H1 (cell line): ENCODE data around the gene CYP2S1. TPM values are rescaled to one million over a fixed set of nuclear protein-coding genes. Genes with fewer than 3 reads are reported as not detected.

ENCODE experiments used
- CTCF ChIA-PET: fragments of 300-600 bp; sonication (Branson Sonifier 250); formaldehyde crosslinking; loops from one replicate; lab custom pipeline; 2021; ENCODE audit not compliant: partially characterized antibody; lab: Charles Lee
- POLR2A ChIA-PET: fragments of 300-600 bp; sonication (Branson Sonifier 250); formaldehyde crosslinking; loops from one replicate; lab custom pipeline; 2021; ENCODE audit warnings: inconsistent platforms; ENCODE audit not compliant: partially characterized antibody; lab: Charles Lee
- DNase-seq, 2 experiments: peaks; one replicate each; pipeline versions ENCODE4 v3.0.0 to v3.0.0-alpha.2; 2010 to 2022; ENCODE audit warnings: low spot score in 2 of 2, low read depth in 1 of 2, mixed read lengths in 1 of 2
- FAIRE-seq: peaks from 2 replicates; lab custom pipeline; 2011; peaks lifted over from hg19 to GRCh38; lab: Jason Lieb, UNC
- H2AFZ ChIP-seq: 2 replicates; pipeline ENCODE4 v1.8.1; 2012; ENCODE audit warnings: low read length, inconsistent platforms
- H2AK5ac ChIP-seq: 2 replicates; pipeline ENCODE4 v1.6.1; 2013; ENCODE audit warnings: low read depth, low read length
- H2BK120ac ChIP-seq: replicated peaks from 2 replicates; pipeline ENCODE3; 2013; ENCODE audit warnings: low read depth, low read length, inconsistent platforms
- H2BK12ac ChIP-seq: 2 replicates; pipeline ENCODE4 v1.6.1; 2013; ENCODE audit warnings: low read depth, low read length
- H2BK15ac ChIP-seq: 2 replicates; pipeline ENCODE4 v1.6.1; 2013; ENCODE audit warnings: low read length
- H2BK20ac ChIP-seq: 2 replicates; pipeline ENCODE4 v1.6.1; 2013; ENCODE audit warnings: low read length
- H2BK5ac ChIP-seq: 2 replicates; pipeline ENCODE4 v1.6.1; 2013; ENCODE audit warnings: low read depth, low read length
- H3K14ac ChIP-seq: 2 replicates; pipeline ENCODE4 v1.6.1; 2013; ENCODE audit warnings: inconsistent platforms; ENCODE audit not compliant: insufficient read length
- H3K18ac ChIP-seq: 2 replicates; pipeline ENCODE4 v1.6.1; 2013; ENCODE audit warnings: low read length; ENCODE audit errors: extremely low read depth
- H3K23ac ChIP-seq: 2 replicates; pipeline ENCODE4 v1.6.1; 2013; ENCODE audit warnings: inconsistent platforms; ENCODE audit not compliant: insufficient read length
- H3K23me2 ChIP-seq: 2 replicates; pipeline ENCODE4 v1.6.1; 2013; ENCODE audit warnings: low read depth, low read length
- H3K27ac ChIP-seq: 2 replicates; pipeline ENCODE4 v1.6.1; 2011; ENCODE audit warnings: low read depth, low read length, inconsistent platforms
- H3K27me3 ChIP-seq, 4 experiments: replicated peaks in 1 of 4; 1 replicate in 1 of 4; 2 replicates in 3 of 4; pipeline versions ENCODE4 v1.6.1 to v1.8.1; 2011 to 2013; ENCODE audit warnings: low read length in 3 of 4, mild to moderate bottlenecking in 3 of 4, inconsistent platforms in 2 of 4, mixed read lengths in 2 of 4, moderate library complexity in 1 of 4; ENCODE audit not compliant: control insufficient read depth in 3 of 4, insufficient read depth in 3 of 4; ENCODE audit errors: extremely low read depth in 1 of 4
- H3K36me3 ChIP-seq, 4 experiments: 2 replicates each; pipeline versions ENCODE4 v1.6.1 to v1.8.1; 2011 to 2013; ENCODE audit warnings: mild to moderate bottlenecking in 4 of 4, low read length in 3 of 4, moderate library complexity in 2 of 4, control low read depth in 1 of 4, inconsistent platforms in 1 of 4; ENCODE audit not compliant: insufficient read depth in 4 of 4, control insufficient read depth in 2 of 4
- H3K4ac ChIP-seq: replicated peaks from 2 replicates; pipeline ENCODE3; 2013; ENCODE audit warnings: low read length, low read depth, mixed read lengths, inconsistent platforms; ENCODE audit not compliant: insufficient read length
- H3K4me1 ChIP-seq, 4 experiments: replicated peaks in 1 of 4; 1 replicate in 1 of 4; 2 replicates in 3 of 4; pipeline versions ENCODE4 v1.6.1 to v1.8.1; 2011 to 2013; ENCODE audit warnings: low read length in 3 of 4, inconsistent platforms in 2 of 4, mixed read lengths in 1 of 4; ENCODE audit not compliant: insufficient read depth in 4 of 4, control insufficient read depth in 3 of 4
- H3K4me2 ChIP-seq, 2 experiments: 2 replicates each; pipeline versions ENCODE4 v1.6.1 to v1.8.1; 2011 to 2013; ENCODE audit warnings: low read depth in 2 of 2, low read length in 2 of 2, control low read depth in 1 of 2, inconsistent platforms in 1 of 2, mild to moderate bottlenecking in 1 of 2; ENCODE audit not compliant: insufficient read depth in 1 of 2
- H3K4me3 ChIP-seq, 4 experiments: fragments of 200-600, 300-600 bp in 1 of 4; sonication (generic), shearing (Covaris generic), sonication (Bioruptor Twin) in 1 of 4; 2 replicates each; pipeline versions ENCODE4 v1.5.1 to v1.8.1; 2011 to 2016; ENCODE audit warnings: low read length in 4 of 4, low read depth in 3 of 4, control low read depth in 2 of 4, inconsistent platforms in 2 of 4, mild to moderate bottlenecking in 2 of 4, mixed read lengths in 1 of 4, moderate library complexity in 1 of 4; ENCODE audit not compliant: insufficient read depth in 2 of 4; ENCODE audit errors: extremely low read depth in 1 of 4
- H3K56ac ChIP-seq: replicated peaks from 2 replicates; pipeline ENCODE3; 2013; ENCODE audit warnings: low read depth, mild to moderate bottlenecking, mixed read lengths, low read length, inconsistent platforms; ENCODE audit not compliant: insufficient read length
- H3K79me1 ChIP-seq: 2 replicates; pipeline ENCODE4 v1.6.1; 2013; ENCODE audit warnings: low read depth, low read length, control low read depth
- H3K79me2 ChIP-seq, 2 experiments: 2 replicates each; pipeline versions ENCODE4 v1.6.1 to v1.8.1; 2012 to 2013; ENCODE audit warnings: low read length in 2 of 2, mild to moderate bottlenecking in 2 of 2, inconsistent platforms in 1 of 2; ENCODE audit not compliant: insufficient read depth in 2 of 2, control insufficient read depth in 1 of 2
- H3K9ac ChIP-seq, 4 experiments: replicated peaks in 1 of 4; 1 replicate in 1 of 4; 2 replicates in 3 of 4; pipeline versions ENCODE4 v1.6.1 to v1.8.1; 2011 to 2013; ENCODE audit warnings: low read depth in 3 of 4, low read length in 3 of 4, control low read depth in 2 of 4, mild to moderate bottlenecking in 2 of 4, moderate library complexity in 2 of 4, inconsistent platforms in 1 of 4; ENCODE audit errors: extremely low read depth in 1 of 4
- H3K9me3 ChIP-seq, 2 experiments: 2 replicates each; pipeline versions ENCODE4 v1.6.1 to v1.8.1; 2012 to 2013; ENCODE audit warnings: mild to moderate bottlenecking in 2 of 2, moderate library complexity in 2 of 2, control low read depth in 1 of 2, inconsistent platforms in 1 of 2, low read depth in 1 of 2, low read length in 1 of 2, mixed read lengths in 1 of 2; ENCODE audit not compliant: insufficient read depth in 2 of 2
- H4K20me1 ChIP-seq, 2 experiments: replicated peaks in 1 of 2; 2 replicates each; pipeline versions ENCODE3 to v1.8.1; 2011 to 2013; ENCODE audit warnings: inconsistent platforms in 2 of 2, low read length in 2 of 2, mild to moderate bottlenecking in 1 of 2; ENCODE audit not compliant: insufficient read depth in 2 of 2, control insufficient read depth in 1 of 2
- H4K5ac ChIP-seq: 2 replicates; pipeline ENCODE4 v1.6.1; 2013; ENCODE audit warnings: low read length, low read depth, mixed read lengths, inconsistent platforms; ENCODE audit not compliant: insufficient read length
- H4K8ac ChIP-seq: 2 replicates; pipeline ENCODE4 v1.8.0; 2013; ENCODE audit warnings: mild to moderate bottlenecking, moderate library complexity, low read length, inconsistent platforms; ENCODE audit not compliant: insufficient read depth; ENCODE audit errors: extremely low read depth
- H4K91ac ChIP-seq: replicated peaks from 2 replicates; pipeline ENCODE3; 2013; ENCODE audit warnings: low read length, mixed read lengths, inconsistent platforms; ENCODE audit not compliant: insufficient read length
- CBX5 ChIP-seq: fragments of 300-800, 300-1000 bp; sonication (generic); IDR thresholded peaks from 2 replicates; pipeline ENCODE4 v1.7.1; 2016; ENCODE audit warnings: antibody characterized with exemption, low read length, low read depth
- CTBP2 ChIP-seq: IDR thresholded peaks from 2 replicates; pipeline ENCODE4 v1.7.0; 2011; ENCODE audit warnings: borderline replicate concordance, mild to moderate bottlenecking, moderate library complexity, mixed read lengths, low read length; ENCODE audit not compliant: insufficient read depth, insufficient read length
- EGR1 ChIP-seq: IDR thresholded peaks from 2 replicates; pipeline ENCODE4 v1.6.1; 2011; ENCODE audit warnings: low read depth, low read length, borderline replicate concordance
- HDAC6 ChIP-seq: IDR thresholded peaks from one replicate; pipeline ENCODE4 v1.7.1; 2012; ENCODE audit warnings: low read depth, mild to moderate bottlenecking, inconsistent platforms, low read length, moderate library complexity
- JUN ChIP-seq: IDR thresholded peaks from 2 replicates; pipeline ENCODE4 v1.6.1; 2011; ENCODE audit warnings: low read depth, mild to moderate bottlenecking, improper control_type of control experiment, low read length
- KDM5A ChIP-seq: fragments of 200-600 bp; IDR thresholded peaks from 2 replicates; pipeline ENCODE4 v1.7.1; 2012; ENCODE audit warnings: mild to moderate bottlenecking, low read length, inconsistent platforms, mixed read lengths
- PHF8 ChIP-seq: fragments of 200-600 bp; sonication (generic); conservative IDR thresholded peaks from 2 replicates; pipeline ENCODE4 v1.7.1; 2012; ENCODE audit warnings: low read depth, mild to moderate bottlenecking, inconsistent platforms, low read length, moderate library complexity
- RFX5 ChIP-seq: IDR thresholded peaks from 2 replicates; pipeline ENCODE4 v1.6.1; 2011; ENCODE audit warnings: low read depth, low read length, improper control_type of control experiment, borderline replicate concordance
- SP1 ChIP-seq: IDR thresholded peaks from 2 replicates; pipeline ENCODE4 v1.6.1; 2011; ENCODE audit warnings: low read depth, low read length
- SP4 ChIP-seq: IDR thresholded peaks from 2 replicates; pipeline ENCODE4 v1.6.1; 2012; ENCODE audit warnings: low read length, inconsistent platforms
- SUZ12 ChIP-seq: fragments of 200-600 bp; sonication (generic); IDR thresholded peaks from 2 replicates; pipeline ENCODE4 v1.6.1; 2012; ENCODE audit warnings: mild to moderate bottlenecking, inconsistent platforms, low read length, moderate library complexity, mixed read lengths
- TCF12 ChIP-seq: IDR thresholded peaks from 2 replicates; pipeline ENCODE4 v1.6.1; 2011; ENCODE audit warnings: low read depth, mild to moderate bottlenecking, low read length
- TEAD4 ChIP-seq: IDR thresholded peaks from 2 replicates; pipeline ENCODE4 v1.6.1; 2012; ENCODE audit warnings: low read depth, low read length, inconsistent platforms, mixed read lengths
- USF2 ChIP-seq: IDR thresholded peaks from 2 replicates; pipeline ENCODE4 v1.6.1; 2011; ENCODE audit warnings: low read length, improper control_type of control experiment
- polyA plus RNA-seq, 7 experiments: library from polyadenylated mRNA; depleted of rRNA in 3 of 7; stranded (reverse) in 5 of 7; unstranded in 2 of 7; fragments of >200 nt in 5 of 7; fragments of 200-250 nt in 2 of 7; gene quantifications; 1 replicate in 5 of 7; 2 replicates in 1 of 7; 4 replicates in 1 of 7; pipeline versions ENCODE4 v1.2.1 to v1.2.3, GENCODE V29; 2011 to 2013; ENCODE audit warnings: missing spikeins in 2 of 7, mixed read lengths in 2 of 7
- total RNA-seq: library from RNA; stranded (reverse); fragmentation: NEBNext Ultra II Directional; extraction: Animal tissue kit (Norgen Biotek cat#: 25700); gene quantifications from 2 replicates; pipeline ENCODE4 v1.2.1, GENCODE V29; 2021

The CYP2S1 gene
- total and polyA plus RNA-seq, 2 of the 8 experiments (the other 6 are each of a cell fraction or from before 2014, with no cell fraction given): 97.9 to 245 TPM

- Histone ChIP-seq H4K8ac (no peak overlapping the region), H2BK5ac (no peak overlapping the region), H3K4me3 (no peak overlapping the region), H2AFZ (no peak overlapping the region), H3K36me3 (peaks cover 8 to 61% (median 35%) of the 10 kb centered on the region in 4 experiments; a peak in 7 of 8 replicates), H3K23ac (no peak overlapping the region), H3K4me2 (no peak overlapping the region), H3K14ac (no peak overlapping the region), H3K79me2 (no peaks in the 10 kb centered on the region), H2BK12ac (no peak overlapping the region), H2BK20ac (no peak overlapping the region), H3K79me1 (no peaks in the 10 kb centered on the region; the same call in 1 of the 2 replicates), H3K18ac (no peak overlapping the region), H3K9me3 (no peaks in the 10 kb centered on the region), H4K20me1 (no peaks in the 10 kb centered on the region), H3K4ac (no peak overlapping the region), H3K27ac (no peak overlapping the region), H3K4me1 (no peaks in the 10 kb centered on the region), H3K9ac (no peak overlapping the region), H4K91ac (no peak overlapping the region), H3K56ac (no peak overlapping the region), H4K5ac (no peak overlapping the region), H2AK5ac (no peak overlapping the region), H3K23me2 (no peaks in the 10 kb centered on the region), H3K27me3 (no peaks in the 10 kb centered on the region), H2BK120ac (no peak overlapping the region), H2BK15ac (no peak overlapping the region)
- no peak for FAIRE-seq
- POLR2A ChIA-PET: interaction anchor here (1.8 kb wide), 1 partner anchor 10 kb away, joined by 5 read pairs; no protein-coding TSS in a partner anchor
- DNase-seq: no peak
- CTCF ChIA-PET: interaction anchor here (0.6 to 1.1 kb wide), 4 partner anchors 13 to 1780 kb away, joined by 3 to 4 read pairs (median 3); no protein-coding TSS in a partner anchor
- TF ChIP-seq USF2: no peak
- TF ChIP-seq EGR1: no peak
- TF ChIP-seq SUZ12: no peak
- TF ChIP-seq CBX5: no peak
- no peak for TF ChIP-seq JUN
- TF ChIP-seq HDAC6: no peak
- TF ChIP-seq KDM5A: no peak
- TF ChIP-seq PHF8: no peak
- TF ChIP-seq SP1: no peak
- no peak for TF ChIP-seq SP4
- no peak for TF ChIP-seq CTBP2
- no peak for TF ChIP-seq TEAD4
- no peak for TF ChIP-seq RFX5
- no peak for TF ChIP-seq TCF12
These were observed 62.2 kb downstream of the CYP2S1 start for GRCh38 chr19:41255171-41255570.
